NCI-H2081 treated with DMSO at 0.1 percent for 48 hours (cell line): ENCODE results near the gene STAT5A.
"Not testable (repeated sequence)": the region's sequence is repeated elsewhere in the genome, so short reads cannot be mapped to it uniquely, and the experiment has no call there.

Experiments used
- DNase-seq: peaks from one replicate; lab custom pipeline; 2025; lab: John Stamatoyannopoulos, UW

Gene STAT5A

DNA sequence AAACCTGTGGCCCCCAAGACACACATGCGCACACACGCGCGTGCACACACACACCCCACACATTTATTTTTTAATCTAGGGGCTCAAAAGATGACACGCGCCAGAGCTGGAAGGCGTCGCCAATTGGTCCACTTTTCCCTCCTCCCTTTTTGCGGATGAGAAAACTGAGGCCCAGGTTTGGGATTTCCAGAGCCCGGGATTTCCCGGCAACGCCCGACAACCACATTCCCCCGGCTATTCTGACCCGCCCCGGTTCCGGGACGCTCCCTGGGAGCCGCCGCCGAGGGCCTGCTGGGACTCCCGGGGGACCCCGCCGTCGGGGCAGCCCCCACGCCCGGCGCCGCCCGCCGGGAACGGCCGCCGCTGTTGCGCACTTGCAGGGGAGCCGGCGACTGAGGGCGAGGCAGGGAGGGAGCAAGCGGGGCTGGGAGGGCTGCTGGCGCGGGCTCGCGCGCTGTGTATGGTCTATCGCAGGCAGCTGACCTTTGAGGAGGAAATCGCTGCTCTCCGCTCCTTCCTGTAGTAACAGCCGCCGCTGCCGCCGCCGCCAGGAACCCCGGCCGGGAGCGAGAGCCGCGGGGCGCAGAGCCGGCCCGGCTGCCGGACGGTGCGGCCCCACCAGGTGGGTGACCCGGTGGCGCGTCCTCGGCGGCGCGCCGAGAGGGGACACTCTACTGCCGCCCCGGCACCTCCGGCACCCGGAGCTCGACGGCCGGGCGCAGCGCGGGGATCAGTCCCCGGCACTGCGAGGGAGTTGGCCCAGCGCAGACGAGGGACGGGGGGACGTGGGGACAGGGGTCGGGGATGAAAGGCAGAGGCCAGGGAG lies at the start of gene STAT5A:
TSS of gene STAT5A (plus strand) at position 522 of the 826 bp plus-strand sequence. CDS start 914 bp downstream, outside the sequence.
- DNase-seq: peak; percentile 29

DNA sequence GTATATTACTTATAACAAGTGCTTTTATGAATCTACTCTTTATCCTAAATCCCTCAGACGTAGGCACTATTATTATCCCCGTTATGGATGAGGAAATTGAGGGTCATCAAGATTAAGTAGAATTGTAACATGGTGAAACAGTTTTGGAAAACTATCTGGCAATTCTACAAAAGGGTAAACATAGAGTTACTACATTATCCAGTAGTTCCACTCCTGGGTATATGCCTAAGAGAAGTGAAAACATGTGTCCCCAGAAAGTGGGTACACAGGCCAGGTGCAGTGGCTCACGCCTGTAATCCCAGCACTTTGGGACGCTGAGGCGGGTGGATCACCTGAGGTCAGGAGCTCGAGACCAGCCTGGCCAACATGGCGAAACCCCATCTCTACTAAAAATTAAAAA lies 48.7 kb upstream of the STAT5A start:
- not testable (repeated sequence) for DNase-seq

- no peak for DNase-seq
Observed at GRCh38 chr17:42240201-42240600, 48.1 kb upstream of the STAT5A start.

DNA sequence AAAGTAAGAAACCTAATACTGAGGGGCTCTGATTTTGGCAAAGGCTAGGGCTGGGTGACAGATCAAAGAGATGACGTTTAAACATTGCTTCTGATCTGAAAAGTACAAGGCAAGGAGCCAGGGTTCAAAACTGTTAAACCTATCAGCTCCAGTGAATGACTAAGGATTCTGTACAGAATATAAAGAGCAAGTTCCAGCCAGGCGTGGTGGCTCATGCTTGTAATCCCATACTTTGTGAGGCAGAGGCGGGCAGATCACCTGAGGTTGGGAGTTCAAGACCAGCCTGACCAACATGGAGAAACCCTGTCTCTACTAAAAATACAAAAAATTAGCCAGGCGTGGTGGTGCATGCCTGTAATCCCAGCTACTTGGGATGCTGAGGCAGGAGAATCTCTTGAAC lies 47.4 kb upstream of the STAT5A start:
- DNase-seq: not testable (repeated sequence)

DNA sequence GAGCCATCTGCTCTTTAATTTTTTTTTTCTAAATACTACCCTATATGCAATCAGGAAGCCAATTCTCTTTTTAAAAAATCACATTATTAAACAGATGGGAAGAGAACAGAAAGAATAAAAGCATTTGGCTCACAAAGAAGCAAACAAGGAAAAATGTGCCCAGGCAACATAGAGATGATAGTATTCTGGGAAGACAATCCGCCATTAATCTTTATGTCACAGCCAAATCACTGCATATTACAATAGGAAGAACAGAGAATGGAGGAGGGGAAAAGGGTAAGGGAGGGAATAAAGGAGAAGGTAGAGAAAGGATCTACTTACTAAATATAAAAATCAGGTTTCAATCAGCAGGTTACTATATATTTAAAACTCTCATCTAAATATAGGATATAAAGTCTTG lies 46.4 kb upstream of the STAT5A start:
- no peak for DNase-seq

DNA sequence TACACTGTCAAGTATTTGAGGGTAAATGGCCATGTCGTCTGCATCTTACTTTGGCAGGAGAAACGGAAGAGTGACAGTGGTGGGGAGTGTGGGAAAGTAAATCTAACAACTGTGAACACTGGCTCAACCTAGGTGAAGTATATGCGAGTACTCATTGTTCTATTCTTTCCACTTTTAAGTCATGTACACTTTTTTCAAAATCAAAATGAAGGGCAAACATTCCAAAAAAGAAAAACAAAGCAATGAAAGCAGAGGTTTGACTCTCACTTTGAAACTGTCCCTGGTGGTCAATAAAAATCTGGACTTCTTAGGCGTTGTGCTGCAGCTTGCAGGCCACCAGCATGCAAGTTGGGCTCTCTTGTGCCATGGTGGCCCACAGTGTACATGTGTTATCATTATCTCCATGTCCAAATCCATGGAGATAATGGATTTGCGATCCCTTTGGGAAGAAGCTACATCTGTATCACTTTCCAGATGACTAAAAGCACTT lies 44.8 kb upstream of the STAT5A start:
- DNase-seq: no peak

DNA sequence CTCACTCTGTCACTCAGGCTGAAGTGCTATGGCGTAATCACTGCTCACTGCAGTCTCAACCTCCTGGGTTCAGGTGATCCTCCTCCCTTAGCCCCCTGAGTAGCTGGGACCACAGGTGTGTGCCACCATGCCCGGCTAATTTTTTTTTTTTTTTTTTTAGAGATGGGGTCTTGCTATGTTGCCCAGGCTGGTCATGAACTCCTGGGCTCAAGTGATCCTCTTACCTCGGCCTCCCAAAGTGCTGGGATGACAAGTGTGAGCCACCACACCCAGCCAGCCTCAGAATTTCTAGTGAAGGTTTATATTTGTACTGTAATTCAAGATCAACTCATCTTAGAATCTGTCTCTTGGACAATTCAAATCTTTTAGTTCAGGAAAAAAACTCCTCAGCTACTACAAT lies 44.2 kb upstream of the STAT5A start:
- not testable (repeated sequence) for DNase-seq

DNA sequence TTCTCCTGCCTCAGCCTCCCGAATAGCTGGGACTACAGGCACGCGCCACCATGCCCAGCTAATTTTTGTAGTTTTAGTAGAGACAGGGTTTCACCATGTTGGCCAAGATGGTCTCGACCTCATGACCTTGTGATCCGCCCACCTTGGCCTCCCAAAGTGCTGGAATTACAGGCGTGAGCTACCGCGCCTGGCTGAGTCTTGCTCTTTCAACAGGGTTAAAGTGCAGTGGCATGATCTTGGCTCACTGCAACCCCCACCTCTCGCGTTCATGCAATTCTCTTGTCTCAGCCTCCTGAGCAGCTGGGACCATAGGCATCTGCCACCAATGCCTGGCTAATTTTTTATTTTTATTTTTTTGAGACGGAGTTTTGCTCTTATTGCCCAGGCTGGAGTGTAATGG lies 43.1 kb upstream of the STAT5A start:
- DNase-seq: not testable (repeated sequence)

- DNase-seq: no peak
Observed at GRCh38 chr17:42246515-42246914, 41.8 kb upstream of the STAT5A start.

DNA sequence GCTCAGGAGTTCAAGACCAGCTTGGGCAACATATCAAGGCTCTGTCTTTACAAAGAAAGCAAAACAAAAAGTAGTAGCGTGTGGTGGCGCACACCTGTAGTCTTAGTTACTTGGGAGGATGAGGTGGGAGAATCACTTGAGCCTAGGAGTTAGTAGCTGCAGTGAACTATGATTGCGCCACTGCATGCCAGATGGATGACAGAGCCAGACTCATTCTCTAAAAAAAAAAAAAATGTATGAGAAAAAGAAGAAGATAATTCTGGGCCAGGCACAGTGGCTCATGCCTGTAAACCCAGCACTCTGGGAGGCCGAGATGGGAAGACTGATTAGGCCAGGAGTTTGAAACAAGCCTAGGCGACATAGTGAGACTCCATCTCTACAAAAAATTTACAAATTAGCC lies 40.6 kb upstream of the STAT5A start:
- no peak for DNase-seq

DNA sequence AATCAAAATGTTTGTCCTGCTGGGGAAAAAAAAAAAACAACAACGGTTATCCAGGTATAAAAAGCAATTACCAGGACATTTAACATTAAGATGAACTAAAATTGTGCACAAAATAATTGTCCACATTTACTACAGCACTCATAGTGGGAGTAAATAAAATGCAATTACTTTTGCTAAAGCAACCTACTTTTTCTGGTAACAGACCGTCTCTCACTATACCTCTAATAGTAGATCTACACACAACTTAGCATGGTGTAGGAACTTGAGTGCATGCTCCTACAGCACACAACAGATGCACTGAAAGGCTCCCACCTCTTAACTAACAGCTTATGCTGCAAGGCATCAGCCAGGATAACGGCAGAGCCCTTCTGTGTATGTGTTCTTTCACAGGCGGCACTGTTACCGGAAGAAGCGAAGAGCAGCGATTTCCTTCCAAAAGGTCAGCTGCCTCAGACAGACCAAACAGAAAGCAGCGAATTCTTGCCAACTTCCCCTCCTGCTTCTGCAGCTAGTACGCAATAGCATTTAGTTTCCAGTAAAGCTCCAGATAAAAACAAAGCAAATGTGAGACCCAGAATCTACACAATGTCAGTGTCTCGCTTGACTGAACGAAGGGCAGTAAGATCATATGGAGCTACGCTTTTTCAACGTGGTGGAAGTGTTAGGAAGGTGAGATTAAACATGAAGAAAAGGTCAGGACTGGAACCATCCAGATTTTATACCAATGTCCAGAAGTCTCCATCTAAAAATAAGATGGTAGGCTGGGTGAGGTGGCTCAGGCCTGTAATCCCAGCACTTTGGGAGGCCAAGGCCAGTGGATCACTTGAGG lies 39.7 kb upstream of the STAT5A start:
- peak; percentile 50 for DNase-seq

GRCh38 chr17:42249681-42250446 lies 38.4 kb upstream of the STAT5A start:
- DNase-seq: no peak

DNA sequence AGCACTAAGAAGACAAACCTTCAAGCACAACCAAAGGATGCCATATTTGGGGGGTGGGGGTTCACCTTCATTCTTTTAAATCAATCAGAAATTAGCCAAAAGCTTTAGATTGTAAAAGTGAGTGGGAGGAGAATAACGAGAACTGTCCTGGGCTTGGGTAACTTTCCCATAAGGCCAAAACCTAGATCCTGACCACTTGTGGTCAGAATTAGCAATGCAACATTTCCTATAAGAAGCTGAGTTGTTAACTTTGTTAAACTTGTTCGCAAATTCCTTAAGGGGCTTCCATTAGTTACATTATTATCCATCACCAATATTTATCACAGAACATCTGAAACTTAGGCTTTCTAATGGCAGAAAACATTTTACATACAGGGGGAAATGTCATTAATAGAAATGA lies 37.2 kb upstream of the STAT5A start:
- no peak for DNase-seq

DNA sequence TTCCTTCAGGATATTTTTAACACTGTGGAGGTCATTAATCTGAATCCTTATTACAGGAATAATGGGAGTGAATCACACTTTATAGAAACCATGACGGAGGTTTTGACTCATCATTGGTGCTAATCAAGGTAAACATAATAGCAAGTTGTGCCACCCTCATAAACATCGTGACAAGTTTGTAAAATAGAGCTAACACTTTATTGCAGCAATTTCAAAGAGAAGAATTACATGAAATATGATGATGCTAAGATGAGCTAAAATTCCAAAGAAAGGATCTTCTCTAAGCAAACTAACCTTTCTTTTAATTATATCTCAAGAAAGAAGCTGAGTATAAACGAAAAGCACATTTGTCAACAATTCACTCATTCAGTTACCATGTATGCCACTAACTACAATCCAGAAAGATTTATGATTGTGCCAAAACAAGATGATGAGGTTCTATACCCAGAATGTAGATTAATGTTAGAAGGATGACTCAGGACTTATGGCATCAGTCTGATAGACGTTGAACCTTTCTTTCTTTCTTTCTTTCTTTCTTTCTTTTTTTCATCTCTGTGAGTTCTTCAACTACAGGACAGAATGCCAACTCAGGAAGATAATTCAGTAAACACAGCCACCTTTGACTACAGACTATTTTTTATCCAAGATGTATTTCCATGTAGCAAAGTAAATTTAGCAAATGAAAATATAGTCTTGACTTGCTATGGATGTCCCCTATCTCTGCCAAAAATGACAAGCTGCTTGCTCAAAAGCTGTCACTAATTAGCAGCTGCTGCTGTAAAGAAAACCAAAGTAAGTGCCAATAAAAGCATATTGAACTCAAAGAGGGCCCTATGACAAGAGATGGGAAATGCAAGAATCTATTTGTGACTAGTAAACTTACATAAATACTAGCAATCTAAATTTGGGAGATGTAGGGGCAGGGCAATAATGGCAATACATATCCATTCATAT lies 35.4 kb upstream of the STAT5A start:
- DNase-seq: no peak

GRCh38 chr17:42253578-42253977 lies 34.7 kb upstream of the STAT5A start:
- DNase-seq: no peak

DNA sequence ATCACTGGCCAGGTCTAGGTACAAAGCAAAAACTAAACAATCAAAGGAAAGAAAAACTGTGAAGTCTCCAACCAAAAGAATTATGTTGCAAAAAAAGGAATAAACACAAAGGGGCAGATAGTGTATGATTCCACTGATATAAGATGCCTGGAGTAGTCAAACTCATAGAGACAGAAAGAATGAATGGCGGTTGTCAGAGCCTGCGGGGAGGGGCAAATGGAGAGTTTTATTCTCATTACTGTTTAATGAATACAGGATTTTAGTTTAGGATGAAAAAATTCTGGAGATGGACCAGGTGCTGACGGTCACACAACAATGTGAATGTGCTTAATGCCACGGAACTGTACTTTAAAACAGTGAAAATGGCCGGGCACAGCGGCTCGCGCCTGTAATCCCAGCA lies 32.9 kb upstream of the STAT5A start:
- no peak for DNase-seq

DNA sequence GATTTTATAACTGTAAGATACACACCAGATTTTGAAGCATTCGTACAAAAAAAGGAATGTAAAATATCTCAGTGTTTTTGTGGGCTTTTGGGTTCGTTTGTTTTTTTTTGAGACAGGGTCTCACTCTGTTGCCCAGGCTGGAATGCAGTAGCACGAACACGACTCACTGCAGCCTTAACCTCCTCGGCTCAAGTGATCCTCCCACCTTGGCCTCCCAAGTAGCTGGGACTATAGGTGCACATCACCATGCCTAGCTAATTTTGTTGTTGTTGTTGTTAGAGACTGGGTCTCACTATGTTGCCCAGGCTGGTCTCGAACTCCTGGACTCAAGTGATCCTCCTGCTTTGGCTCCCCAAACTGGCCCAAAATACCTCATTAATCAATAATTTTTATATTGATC lies 28.0 kb upstream of the STAT5A start:
- no peak for DNase-seq

GRCh38 chr17:42264366-42264765 lies 23.9 kb upstream of the STAT5A start:
- DNase-seq: not testable (repeated sequence)

DNA sequence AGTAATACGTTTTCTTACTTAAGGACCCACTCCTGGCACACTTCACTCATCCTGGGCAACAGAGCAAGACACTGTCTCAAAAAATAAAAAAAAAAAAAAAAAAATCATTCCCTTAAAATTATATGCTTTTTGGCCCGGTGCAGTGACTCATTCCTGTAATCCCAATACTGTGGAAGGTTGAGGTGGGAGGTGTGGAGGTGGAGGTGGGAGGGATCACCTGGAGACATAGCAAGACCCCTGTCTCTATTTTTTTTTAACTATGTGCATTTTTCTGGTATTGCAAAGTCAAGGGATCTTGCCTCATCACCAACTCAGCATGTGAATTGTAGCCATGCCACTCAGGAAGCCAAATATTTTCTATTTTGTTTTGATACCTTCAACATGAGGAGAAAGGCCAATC lies 21.8 kb upstream of the STAT5A start:
- DNase-seq: no peak

GRCh38 chr17:42266918-42267766 lies 21.2 kb upstream of the STAT5A start:
- DNase-seq: no peak
